Stimulated activated CD4-positive, alpha-beta T cell treated with anti-CD3 and anti-CD28 coated beads, TNF-alpha, amount 100 ng/mL, for 1 hour (primary cell): ENCODE measurements around the gene IQCK.

ENCODE experiments used
- DNase-seq, 3 donors: peaks; one replicate each; pipeline ENCODE4 v3.0.0-alpha.2; 2020; ENCODE audit warnings: low read depth in 3 of 3, low spot score in 1 of 3

IQCK gene

DNA sequence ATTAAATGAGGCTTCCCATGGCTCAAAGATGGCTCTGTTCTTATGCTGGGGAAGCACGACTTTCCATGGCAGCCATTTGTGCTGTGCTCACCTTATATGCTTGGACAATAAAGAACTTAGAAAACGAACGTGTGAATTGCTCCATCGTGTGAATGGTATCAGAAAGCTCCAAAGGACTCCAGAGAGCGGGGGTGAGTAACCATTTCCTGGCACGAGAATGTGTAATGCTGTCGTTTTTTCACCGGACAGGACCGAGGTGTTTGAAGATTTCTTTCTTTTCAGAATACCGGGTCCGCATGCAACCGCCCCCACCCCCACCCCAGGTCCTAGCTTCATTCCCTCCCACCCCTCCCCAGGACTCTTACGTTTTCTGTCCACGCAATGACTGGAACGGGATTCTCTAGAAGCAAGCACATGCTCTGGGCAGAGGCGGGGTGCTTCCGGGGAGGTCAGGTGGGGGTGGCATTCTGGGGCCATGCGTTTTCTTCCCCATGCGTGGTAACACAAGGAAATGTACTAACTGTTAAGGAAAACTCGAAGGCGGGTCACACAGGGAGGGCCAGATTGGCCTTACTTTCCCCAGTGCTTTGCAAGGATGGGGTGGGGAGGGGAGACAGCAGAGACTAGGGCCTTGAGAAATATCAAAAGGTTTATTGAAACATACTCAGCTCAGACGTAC is 140.4 kb downstream of the IQCK start:
- DNase-seq, result no peak

- DNase-seq, result no peak
Measured at GRCh38 chr16:19859166-19859565, 141.1 kb downstream of the IQCK start.

DNA sequence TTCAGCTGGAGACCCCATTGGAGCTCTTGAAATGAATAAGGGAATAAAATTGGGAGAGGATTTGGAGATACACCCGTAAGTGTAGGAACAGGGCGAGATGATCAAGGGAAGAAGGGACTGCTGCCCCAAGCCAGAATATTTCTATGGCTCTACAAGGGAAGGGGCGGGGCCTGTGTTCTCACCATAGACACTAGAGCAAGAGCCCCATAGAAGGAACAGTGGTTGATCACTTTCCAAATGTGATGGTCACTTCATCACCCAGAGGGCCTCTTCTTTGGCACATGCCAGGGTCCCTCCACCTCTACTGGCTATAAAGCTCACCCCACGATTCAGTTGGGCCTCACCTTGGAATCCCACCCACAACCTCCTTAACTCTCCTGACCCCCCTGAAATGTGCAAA is 141.5 kb downstream of the IQCK start:
- no peak for DNase-seq

DNA sequence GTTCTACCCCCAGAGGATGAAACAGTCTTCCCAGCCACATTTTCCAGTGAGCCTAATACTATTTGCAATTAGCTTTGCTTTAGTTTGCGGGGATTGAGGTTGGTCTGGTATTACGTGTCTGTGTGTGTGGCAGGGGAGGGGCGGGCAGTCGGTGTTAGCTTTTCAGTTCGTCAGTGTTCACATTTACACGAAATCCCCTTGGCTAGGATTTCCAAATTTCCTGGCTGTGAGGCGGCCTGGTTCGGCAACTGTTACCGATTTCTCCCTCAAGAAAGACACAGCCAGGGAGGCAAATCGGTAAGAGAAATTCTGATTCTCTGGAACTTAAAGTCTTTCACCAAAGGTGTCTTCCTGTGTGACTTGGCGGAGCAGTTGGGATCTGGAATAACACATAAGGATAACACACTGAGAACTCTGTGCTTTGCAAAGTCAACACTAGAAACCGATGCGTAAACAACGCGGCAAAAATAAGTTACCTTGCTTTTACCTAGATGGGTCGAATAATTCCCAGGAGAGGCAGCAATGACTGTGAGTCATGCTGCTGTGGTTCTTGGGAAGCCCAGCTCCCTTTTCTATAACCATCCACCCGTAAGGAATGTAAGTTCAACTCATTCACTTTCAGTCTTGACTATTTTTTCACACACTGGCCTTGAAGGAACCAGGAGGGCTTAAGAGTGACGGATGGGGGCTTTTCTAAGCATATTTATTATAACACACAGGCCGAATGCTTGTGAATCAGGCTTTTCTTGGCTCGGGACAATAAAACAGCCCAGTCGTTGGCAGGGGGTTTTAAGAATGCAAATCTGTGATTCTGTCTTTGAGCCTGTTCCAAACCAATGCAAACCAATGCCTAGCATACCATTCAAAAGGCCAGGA is 142.3 kb downstream of the IQCK start:
- DNase-seq, result no peak

- DNase-seq, result no peak
Measured at GRCh38 chr16:19861133-19861532, 143.1 kb downstream of the IQCK start.

DNA sequence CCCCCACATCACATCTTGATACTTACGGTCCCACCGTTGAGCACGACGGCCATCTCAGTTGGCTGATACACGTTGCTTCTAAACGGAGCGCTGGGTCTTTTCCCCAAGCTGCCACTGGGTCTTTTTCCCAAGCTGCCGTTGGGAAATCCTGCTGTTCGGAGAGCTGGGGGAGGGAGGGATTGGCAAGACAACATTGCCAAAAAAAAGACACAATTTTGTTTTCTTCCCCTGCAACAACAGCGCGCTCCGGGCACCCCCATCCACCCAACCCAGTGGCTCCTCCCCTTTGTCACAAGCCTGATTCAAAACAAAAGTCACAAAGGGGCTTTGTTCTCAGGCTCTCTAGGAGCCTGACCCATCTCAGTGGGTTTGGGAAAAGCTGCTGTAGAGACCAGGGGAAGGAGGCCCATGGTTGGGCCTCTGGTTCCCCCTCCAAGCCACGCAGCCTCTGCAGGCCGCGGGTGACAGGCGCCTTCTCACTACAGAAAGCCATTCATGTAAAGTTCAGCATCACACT is 143.8 kb downstream of the IQCK start:
- no peak for DNase-seq

DNA sequence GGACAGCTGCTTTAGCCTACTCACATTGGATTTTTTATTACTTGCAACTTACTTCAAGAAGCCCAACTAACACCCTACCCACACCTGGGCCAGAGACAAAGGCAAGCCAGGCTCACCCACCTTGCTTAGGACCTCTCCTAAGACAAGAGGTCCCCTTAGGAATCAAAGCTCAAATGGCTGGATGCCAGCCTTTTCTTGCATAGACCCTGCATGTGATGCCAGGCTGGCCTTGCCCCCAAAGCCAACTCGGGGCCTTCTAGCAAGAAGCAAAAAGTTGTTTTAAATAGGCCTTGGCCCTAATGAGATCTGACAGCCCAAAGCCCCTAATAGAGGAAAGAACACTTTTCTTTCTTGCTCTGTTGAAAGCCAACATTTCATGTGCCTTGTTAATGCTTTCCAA is 145.9 kb downstream of the IQCK start:
- DNase-seq, result no peak

DNA sequence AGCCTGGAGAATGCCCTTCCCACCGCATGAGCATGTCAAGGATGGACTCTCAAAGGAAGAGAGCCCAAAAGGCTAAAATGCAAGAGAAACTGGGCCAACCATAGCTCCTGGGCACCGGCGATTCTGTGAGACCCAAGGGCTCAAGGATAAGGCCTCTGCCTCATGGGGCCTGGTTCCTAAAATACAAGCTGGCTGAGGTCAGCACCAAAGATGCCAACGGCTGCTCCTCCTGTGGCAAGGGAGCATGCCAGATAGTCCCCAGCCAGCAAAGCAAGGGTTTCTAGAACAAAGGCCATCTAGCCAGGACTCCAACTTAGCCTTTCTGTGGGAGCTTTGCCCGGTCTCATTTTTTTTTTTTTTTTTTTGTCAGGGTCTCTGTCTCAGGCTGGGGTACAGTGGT is 146.5 kb downstream of the IQCK start:
- DNase-seq, result no peak

- DNase-seq, result no peak
Measured at GRCh38 chr16:19868421-19868820, 150.3 kb downstream of the IQCK start.

GRCh38 chr16:19871721-19872120 is 153.7 kb downstream of the IQCK start:
- DNase-seq, result no peak

DNA sequence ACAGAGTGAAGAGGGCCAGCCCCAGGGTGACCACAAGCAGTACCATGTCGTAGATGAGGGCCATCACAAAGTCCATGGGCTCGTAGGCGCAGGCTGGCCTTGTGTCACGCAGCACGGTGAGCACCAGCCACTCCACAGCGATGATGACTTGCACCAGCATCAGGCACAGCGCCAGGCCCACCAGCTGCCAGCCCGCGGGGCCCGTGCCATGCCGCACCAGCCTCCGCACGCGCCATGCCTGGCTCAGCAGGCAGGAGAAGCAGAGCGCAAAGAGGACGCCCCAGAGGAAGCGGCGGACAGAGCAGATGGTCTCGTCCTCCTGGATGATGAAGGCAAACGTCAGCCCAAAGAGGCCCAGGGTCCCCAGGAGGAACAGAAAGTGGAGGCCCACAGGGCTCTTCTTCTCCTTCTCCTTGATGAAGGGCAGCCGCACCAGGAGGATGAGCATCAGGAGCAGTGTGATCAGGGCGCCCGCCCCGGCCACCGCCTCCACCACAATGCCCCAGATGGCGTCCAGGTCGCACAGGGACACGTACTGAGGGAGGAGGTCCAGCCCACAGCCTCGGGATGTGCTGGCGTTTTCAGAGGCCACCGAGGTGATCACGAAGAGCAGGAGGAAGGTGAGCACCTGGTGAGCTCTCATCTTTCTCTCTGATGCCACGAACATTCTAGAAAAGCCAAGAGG is 154.2 kb downstream of the IQCK start:
- no peak for DNase-seq

GRCh38 chr16:19872935-19873334 is 154.9 kb downstream of the IQCK start:
- DNase-seq, result no peak

DNA sequence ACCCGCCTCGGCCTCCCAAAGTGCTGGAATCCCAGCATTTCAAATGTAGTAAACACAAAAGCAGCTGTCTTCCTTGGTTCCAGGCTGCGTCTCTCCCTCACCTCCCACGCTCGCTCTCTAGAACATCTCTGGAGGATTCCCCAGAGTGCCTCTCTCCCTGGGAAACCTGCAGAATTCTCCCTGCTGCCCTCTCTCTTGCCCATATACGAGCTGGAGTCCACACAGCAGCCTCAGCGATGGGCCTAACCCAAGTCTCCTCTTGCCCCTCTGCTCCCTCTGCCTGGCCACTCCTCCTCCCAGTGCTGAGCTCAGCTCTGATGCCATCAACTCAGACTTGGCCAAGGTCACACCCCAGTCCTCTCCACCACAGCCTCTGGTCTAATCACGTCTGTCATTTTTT is 156.0 kb downstream of the IQCK start:
- DNase-seq, result no peak

- no peak for DNase-seq
Measured at GRCh38 chr16:19874851-19875546, 156.9 kb downstream of the IQCK start.

GRCh38 chr16:19875900-19876299 is 157.8 kb downstream of the IQCK start:
- DNase-seq, result no peak

GRCh38 chr16:19876501-19877059 is 158.5 kb downstream of the IQCK start:
- no peak for DNase-seq

DNA sequence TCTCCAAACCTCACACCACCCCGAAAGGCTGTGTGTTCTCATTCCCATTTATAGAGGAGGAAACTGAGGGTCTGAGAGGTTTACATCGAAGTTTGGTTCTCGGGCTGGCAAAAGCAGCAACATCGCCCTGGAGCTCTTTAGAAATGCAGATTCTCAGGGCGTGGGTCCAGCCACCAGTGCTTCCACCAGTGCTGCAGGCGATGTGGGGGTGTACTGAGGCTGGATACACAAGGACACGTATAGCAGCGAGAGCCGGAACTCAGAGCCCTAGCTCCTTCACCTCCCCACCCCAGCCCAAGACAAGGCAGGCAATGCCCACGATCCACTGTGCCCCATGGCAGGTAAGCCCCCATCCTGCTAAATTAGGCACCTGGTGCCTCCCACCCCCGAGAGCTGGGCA is 160.7 kb downstream of the IQCK start:
- no peak for DNase-seq

DNA sequence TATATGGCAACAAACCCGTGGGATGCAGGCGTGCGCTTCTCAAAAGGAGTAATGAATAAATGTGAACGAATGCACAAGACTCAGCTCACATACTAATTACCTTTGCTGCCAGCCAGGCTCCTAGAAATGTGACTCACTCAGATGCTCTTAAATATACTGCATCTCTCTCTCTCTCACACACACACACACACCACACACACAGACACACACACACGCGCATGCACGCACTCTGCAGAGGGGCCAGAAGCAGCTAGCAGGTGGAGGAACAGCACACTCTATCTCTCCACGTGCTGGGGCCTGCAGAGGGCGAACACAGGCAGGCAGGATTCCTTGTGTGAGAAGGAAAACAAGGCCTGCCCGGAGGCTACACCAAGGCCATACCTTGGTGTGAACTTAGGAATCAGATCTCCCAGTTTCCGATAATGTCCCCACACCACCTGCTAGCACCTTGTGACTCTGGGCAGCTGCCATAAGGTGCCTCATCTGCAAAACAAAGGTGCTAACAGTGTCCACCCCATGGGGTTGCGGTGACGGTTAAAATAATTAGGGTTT is 161.2 kb downstream of the IQCK start:
- DNase-seq, result no peak

DNA sequence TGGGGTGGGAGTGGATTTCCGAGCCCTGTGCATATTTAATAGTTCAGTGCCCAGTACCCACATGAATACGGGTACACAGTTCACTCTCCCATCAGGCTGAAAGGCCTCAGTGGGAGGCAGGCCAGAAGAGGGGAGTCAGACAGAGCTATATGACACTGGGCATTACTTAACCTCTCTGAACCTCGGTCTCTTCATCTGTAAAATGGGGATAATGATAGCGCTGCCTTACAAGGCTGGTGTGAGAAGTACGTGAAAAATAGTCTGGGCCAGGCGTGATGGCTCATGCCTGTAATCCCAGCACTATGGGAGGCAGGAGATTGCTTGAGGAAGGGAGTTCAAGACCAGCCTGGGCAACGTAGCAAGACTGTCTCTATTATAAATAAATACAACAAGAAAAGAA is 163.0 kb downstream of the IQCK start:
- no peak for DNase-seq

GRCh38 chr16:19881783-19882182 is 163.7 kb downstream of the IQCK start:
- no peak for DNase-seq

DNA sequence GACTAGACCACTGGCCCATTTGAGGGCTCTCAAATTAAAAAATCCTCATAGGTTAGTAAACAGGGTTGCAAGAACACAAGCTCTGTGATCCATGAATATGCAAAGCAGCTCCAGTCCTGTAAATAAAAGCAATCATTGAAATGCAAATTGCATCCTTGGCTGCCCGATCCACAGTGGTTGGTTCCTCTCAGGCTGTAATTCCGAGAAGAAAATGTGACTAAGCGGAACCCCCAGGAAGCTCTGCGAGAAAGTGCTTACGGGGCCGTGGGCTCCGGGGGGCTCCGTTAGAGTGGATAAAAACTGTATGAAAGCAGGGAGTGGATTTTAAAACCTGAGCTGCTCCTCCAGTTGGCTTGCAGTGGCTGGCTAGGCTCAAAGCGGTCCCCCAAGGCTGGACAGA is 164.1 kb downstream of the IQCK start:
- no peak for DNase-seq
